Iris pigment epithelial cell (primary cell): Measurements from ENCODE around the gene VAT1L.

Source experiments
- DNase-seq: peaks from one replicate; pipeline ENCODE4 v3.0.0-alpha.2; 2011; ENCODE audit warnings: low read depth

The VAT1L gene

DNA sequence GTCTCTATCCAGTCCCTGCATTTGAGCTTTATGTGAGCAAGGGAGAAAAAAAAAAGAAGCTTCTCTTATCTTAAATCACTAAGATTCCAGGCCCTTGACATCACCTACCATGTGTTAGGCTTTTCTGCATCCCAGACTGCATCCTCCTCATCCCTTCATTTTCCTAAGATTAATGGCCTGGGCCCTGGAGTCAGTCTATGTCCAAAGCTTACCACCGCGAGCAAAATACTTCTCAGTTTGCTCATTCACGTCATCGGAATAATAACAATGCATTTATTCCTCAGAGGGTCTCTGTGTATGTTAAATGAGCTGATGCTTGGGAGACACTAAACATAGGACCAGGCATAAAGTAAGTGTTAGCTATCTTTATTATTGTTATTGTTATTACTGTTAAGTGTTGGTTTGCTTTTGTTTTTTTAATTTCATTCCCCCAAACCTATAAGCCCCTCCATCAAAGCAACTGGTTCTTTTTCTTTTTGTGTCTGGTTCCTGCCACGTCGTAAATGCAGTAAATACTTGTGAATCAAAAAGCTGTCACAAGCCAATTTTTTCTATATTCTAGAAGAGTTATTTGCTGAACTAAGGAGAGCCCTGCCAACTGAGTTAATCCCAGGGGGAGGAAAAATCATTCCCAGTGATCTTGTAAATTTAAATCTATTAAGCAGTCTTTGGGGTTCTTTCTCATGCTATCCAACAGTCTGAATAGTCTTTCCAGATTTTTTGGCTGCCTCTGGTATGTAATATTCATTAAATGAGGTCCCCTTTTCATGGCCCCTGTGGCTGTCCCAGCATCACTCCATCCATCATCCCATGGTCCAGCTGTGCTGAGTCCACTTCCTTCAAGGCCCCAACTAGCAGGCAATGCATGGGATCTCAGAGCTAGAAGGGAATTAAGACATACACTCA lies 46.5 kb downstream of the VAT1L start:
- DNase-seq: peak; percentile 65

DNA sequence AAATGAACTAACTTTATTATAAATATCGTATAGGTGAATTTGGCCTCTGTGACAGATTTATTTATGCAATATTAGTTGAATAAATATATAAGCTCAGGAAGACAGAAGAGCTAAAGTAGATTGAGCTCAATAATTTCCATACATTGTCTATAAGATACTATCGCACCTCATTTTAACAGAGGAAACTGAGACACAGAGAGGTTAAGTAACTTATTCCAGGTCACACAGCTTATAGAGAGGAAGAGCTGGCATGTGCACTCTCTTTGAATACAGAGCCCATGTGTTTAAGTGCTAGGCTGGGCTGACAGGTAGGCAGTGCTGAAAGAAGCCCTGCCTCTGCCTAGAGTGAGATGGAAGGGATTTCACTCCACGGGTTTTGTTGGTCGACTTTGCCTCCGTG lies 48.4 kb downstream of the VAT1L start:
- DNase-seq: no peak

DNA sequence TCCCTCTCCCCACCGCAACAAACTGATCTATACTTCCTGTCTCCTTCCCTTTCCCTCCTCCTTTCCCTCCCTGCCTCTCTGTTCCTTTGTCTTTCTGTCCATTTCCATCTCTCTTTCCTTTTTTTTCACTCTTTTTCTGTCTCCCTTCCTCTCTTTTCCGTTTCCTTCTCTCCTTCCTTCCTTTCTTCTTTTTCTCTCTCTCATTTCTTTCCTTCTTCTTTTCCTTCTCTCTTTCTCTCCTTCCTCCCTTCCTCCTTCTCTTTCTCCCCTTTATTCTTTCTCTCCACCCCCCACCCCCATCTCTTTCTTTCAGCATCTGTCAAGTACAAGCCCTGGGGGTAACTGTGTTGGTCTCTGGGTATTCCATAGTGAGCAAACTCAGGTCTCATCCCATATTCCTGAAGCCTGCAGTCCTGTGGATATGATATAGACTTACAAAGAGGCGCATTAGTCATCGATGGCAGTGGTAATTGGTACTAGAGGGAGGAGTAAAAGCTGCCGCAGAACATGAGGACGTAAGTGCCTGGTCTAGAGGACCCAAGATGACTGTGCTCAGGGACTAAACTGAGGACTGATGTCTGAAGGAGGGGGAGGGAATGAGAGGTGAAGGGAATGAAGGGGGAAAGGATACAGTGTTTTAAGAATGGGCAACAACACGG lies 50.4 kb downstream of the VAT1L start:
- no peak for DNase-seq

DNA sequence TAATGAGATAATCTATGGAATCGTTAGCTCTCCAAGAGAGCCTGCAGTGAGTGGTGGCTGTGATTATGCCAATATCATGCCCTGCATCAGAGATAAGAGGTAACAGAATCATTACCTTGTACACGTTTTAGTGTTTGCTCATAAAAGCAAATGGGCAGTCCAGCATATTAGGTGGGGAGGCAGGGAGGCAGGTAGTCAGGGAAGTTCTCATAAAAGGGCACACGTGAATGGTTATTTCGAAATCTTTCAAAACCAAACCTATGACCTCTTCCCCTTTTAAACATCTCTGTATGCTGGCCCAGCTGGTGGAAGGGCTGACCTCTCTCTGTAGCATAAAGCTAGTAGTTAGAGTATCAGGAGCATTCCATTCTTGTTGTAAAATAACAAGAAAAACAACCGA lies 51.7 kb downstream of the VAT1L start:
- DNase-seq: peak; percentile 15

DNA sequence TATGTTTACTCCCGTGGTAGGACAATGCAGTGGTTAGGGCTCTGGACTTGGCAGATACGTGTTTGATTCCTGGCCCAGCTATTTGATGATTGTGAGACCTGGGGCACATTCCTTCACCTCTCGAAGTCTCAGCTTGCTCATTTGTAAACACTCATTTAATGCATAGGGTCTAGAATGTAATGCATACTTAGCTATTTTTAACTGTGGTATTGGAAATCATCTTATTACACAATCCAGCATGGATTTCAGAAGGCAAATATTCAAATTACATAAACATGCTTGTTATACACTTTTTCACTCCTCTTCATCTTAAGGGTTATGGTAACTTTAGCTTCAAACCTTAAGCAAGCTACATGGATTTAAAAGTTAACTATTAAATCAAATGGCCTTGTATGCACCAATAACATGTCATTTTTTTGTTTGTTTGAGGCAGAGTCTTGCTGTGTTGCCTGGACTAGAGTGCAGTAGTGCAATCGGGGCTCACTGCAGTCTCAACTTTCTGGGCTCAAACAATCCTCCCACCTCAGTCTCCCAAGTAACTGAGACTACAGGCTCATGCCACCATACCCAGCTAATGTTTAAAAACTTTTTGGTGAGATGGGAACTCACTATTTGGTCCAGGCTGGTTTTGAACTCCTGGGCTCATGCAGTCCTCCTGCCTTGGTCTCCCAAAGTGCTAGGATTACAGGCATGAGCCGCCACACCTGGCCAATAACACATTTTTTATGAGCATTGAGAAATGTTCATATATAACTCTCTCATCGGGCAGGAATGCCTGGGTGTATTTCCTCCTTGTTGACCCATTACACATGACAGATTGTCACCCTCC lies 52.5 kb downstream of the VAT1L start:
- peak; percentile 91 for DNase-seq

DNA sequence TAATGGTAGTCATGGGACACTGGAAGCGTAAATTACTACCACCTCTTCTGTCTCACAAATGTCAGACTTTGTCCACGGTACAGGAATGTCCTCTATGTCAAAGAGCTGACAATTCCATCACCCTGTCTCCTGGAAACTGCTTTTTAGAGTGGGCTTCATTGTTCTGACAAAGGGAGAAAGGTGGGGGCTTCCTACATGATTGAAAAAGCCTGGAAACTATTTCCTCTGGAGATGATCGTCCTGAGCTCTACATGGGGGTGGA lies 53.1 kb downstream of the VAT1L start:
- DNase-seq: no peak

DNA sequence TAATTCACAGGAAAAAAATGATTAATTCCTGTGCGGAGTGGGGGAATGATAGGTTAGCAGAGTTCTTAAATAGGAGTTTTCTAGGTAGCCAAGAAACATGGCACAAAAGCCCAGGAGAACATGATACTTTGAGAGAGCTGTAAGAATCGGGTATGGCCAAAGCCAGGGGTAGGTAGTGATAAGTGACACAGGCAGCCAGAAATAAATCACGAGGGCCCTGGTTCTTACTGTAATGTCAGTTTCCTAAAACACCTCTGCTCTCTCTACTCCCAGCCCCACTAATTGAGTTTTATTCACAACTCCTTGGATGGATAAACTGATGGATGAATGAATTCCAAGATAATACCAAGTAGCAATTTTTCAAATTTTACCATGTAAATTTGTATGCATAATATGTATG lies 54.1 kb downstream of the VAT1L start:
- DNase-seq: no peak

DNA sequence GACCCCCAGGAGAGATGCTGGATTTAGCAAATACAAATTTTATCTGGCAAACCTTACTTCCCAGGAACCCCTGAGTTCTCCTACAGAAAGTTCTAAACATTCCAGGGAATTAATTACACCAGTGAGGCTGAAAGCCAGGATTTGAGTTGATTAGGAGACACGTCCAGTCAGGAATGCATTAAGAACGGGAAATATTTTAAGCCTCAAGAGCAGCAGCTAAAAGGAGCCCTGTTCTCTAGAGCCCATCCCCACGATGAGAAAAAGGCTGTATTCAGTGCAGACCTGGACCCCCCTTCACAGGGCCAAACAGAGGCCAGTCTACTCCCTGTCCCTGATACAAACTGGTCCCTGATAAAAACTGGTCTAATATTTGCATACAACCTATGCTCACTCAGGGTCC lies 55.0 kb downstream of the VAT1L start:
- DNase-seq: no peak

DNA sequence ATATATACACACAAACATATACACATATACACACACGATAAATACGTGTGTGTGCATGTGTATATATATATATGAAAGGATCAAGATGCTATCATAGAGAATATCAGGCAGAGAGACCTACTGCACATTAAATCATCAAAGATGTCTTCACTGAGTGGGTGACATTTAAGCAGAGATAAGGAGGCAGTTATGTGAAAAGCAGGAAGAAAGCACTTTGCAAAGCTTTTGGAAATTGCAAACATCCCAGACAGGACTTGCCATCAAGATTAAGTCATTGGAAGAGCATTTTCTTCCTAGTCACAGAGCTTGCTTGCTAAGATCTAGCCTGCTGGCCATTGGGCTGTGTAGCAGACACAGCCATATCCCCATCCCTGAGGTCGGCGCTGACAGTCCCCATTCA lies 56.4 kb downstream of the VAT1L start:
- DNase-seq: no peak

DNA sequence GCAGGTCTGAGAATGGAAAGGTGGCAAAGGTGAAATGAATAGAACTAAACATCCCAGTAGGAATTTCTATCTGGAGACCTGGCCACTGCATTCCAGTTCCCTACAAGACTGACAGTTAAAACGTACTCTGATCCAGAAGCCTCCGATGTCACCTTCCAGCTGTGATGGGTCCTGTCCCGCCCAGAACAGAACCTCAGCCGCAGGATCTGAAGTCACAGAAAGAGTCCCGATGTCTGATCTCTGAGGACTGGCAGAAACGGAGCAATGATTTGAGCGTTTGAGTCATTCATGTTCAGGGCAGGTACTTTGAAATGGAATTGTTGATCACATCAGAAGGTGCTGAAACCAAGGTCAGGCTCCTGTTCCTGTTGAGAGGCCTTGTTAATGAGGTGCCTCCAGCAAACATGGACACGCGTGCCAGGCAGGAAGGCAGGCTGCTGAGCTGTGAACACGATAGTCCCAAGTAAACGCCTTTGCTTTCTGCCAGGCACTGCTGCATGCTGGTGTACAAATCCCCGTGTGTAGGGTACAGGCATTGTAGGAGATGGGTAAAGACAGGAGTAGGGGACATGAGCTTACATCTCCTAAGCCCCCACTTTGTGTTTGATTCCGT lies 61.4 kb downstream of the VAT1L start:
- DNase-seq: no peak

DNA sequence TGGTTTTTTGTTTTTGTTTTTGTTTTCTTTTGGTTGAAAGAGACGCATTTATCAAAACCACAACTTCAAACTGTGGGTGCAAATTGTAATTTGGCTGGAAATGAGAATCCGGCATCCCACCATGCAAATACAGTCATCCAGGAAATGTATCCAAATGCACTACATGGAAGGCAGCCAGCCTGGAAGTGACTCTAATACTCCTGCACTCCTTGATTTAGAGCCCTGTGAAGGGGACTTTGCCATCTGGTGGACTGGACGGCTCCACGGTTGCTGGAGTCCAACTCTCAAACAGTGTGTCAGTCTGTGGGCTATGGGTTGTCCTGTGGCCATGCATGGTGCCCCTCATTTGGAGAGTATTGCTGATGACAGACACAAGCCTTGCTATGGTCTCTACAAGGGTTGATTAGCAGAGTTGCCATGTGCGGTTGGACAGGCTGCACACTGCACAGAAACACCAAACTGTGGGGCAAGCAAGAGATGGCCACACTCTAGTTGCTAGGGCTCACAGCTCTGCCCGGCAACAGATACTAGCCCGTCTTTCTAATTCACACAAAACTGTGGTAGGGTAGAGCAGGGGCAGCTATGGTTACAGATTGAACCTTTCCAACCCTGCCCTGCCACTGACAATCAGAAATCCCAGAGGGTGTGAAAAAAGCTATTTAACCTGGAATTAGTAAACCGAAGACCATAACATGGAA lies 62.4 kb downstream of the VAT1L start:
- DNase-seq: peak; percentile 5

DNA sequence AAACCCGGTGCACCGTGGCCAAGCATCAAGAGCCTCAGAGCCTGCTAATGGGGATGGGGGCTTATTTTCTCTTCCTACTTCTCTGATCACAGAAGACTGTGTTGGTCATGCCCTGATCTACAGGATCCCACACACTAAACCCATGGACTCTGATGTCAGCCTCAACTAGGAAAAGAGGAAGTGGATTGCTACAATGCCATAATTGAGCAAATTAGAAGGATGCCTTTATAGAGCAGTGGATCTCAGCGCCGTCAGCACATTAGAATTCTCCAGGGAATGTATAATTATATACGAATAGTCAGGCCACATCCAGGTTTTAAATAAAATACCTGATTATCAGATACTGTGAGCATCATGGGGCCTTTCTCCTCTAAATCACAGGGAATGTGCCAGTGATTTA lies 64.8 kb downstream of the VAT1L start:
- no peak for DNase-seq

DNA sequence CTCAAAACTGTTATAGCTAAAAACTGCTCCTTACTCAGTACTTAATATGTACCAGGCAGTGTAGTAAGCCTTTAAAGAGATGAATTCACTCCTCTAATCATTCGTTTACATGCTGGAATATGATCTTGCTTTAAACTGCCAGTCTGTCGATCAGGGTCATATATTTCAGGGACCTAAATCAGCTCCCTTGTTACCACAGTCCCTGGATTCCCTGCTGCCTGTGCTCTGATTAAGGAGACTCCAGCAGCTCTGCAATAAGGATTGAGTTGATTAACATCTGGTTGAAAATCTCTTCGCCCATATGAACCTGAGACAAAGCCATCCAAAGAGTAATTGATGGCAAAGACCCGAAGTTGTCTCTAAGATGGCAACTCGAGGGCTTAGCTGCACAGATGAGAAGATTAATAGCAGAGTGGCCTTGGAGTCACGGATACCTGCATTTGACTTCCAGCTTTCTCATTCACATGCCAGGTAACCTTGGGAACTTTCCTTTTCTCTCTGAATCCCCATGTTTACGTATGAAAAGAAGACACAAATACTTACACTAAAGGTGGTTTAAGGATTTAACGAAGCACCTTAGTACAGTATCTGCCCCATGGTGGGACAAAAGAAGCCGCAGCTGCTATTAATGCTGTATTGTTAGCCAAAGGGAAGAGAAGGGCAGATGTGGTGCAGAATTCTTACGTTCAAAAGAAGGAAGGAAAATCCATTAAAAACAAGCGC lies 68.2 kb downstream of the VAT1L start:
- no peak for DNase-seq

DNA sequence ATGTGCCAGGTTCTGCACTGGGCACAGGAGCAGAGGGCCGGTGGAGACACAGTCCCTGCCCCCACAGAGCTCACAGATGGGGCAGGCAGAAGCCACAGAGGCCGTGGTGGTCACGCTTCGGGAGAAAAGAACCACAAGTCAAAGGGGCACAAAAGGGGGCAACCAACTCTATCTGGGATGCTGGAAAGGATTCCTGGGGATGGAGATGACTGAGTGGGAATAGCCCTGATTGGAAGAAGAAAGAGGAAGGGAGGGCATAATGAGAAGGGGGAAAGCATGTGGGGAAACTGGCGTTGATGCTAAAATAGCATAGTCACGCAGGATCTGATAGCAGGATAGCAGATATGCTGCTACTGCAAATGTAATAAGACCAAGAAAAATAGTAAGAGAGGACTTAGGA lies 69.7 kb downstream of the VAT1L start:
- no peak for DNase-seq

DNA sequence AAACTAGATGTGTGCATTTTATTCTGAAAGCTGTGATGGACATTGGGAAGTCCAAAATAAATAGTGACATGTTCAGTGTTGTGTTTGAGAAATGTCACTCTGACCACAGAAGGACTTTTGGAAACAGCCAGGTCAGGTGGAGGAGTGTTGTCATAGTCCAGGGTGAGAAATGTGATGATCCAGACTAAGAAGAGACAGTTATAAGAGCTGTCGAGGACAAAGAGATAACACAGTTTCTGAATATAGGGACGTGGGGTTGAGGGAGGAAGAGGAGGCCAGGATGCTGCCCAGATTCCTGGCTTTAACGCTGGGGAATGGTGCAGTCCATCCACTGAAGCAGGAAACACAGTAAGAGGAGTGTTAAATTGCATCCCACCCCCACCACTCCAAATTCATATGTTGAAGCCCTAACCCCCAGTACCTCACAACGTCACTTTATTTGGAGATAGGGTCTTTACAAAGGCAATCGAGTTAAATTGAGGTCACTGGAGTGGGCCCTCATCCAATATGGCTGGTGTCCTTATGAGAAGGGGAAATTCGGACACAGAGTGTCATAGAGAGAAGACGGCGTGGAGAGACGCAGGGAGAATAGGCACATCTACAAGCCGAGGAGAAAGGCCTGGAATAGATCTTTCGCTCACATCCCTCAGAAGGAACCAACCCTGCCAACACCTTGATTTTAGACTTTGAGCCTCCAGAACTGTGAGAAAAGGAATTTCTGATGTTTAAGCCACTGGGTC lies 71.3 kb downstream of the VAT1L start:
- DNase-seq: no peak

DNA sequence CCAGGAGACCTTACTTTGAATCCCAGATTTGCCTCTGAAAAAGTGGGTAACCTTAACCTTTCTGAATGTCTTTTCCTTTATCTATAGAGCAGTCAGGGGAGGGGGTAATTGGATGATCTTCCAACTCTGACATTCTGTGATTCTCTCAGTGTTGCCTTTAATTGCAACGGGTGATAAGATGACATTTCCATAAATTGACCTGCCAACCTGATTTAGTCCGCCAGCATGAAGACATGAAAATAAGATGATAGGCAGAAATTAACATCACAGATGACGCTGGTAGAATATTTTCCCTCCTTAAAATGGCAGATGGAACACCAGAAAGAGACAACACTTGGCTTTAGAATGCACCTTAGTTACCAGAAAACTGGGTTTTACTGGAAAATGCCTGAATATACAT lies 72.6 kb downstream of the VAT1L start:
- DNase-seq: no peak

DNA sequence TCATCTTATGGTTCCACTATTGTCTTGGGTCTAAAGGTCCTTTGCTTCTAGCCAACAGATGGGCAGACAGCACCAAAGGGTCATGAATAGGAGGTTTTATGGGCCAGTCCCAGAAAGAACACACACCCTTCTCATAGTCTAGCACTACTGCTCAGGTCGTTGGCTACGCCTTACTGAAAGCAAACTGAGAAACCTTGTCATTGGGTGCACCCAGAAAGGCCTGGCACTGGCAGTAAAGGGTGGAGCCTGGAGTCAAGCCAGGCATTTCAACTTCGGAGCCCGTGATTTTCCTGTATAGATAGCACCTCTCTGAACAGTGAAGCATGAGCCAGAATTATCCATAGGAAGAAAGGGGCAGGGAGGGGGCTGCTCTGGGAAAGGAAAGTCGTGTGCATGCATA lies 74.9 kb downstream of the VAT1L start:
- no peak for DNase-seq

DNA sequence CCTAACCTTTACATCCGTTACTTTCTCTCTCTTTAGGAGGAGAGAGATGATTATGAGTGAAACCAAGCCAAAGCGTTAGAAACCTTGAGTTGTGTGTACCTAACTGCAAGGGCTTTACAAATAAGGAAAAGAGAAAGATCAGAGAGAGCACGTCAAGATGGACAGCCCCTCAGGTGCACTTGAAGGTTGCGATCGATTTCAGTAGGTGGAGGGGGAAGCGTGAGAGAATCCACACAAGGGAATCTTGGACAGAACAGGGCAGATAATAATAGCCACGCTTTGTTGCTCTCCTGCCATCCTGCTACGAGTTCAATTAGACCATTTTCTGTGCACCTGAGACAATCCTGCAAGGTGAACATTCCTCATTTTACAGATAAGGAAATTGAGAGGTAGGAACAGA lies 78.4 kb downstream of the VAT1L start:
- DNase-seq: no peak

DNA sequence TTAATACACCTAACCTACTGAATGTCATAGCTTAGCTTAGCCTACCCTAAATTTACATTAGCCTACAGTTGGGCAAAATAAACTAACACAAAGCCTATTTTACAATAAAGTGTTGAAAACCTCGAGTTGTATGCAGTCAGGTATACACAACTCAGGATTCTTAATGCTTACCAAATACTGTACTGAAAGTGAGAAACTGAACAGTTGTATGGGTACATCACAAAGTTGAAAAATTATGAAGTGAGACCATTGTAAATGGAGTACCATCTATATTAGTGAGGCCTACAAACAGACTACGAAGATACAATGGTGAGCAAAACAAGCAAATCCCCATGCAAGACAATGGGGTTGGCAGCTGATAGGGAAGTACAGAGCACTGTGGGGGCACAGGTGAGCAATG lies 79.7 kb downstream of the VAT1L start:
- no peak for DNase-seq

DNA sequence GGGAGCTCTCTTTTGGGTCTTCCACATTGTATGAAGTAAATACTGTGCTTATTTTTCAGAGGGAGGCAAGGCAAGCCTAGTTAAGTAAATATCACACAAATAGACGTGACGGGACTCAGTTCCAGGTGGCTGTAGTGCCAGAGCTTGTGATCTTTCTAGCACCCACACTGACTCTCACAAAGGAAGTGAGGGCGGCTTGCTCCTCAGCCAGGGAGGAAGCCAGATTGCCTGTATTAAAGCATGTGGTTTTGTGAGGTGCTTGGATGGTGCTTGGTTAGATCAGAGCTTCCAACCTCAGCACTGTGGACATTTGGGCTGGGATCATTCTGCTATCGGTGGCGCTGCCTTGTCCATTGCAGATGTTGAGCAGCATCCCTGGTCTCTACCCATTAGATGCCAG lies 80.1 kb downstream of the VAT1L start:
- DNase-seq: no peak
